ENCODE results near the gene ARHGAP30.
"Not testable (repeated sequence)": the region's sequence is repeated elsewhere in the genome, so short reads cannot be mapped to it uniquely, and the experiment has no call there.

GRCh38 chr1:161022432-161022831 lies 47.3 kb downstream of the ARHGAP30 start:
- TF ChIP-seq, protein P1, sequence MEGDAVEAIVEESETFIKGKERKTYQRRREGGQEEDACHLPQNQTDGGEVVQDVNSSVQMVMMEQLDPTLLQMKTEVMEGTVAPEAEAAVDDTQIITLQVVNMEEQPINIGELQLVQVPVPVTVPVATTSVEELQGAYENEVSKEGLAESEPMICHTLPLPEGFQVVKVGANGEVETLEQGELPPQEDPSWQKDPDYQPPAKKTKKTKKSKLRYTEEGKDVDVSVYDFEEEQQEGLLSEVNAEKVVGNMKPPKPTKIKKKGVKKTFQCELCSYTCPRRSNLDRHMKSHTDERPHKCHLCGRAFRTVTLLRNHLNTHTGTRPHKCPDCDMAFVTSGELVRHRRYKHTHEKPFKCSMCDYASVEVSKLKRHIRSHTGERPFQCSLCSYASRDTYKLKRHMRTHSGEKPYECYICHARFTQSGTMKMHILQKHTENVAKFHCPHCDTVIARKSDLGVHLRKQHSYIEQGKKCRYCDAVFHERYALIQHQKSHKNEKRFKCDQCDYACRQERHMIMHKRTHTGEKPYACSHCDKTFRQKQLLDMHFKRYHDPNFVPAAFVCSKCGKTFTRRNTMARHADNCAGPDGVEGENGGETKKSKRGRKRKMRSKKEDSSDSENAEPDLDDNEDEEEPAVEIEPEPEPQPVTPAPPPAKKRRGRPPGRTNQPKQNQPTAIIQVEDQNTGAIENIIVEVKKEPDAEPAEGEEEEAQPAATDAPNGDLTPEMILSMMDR (conservative IDR thresholded peaks at IDR 0.05; ENCODE audit: low read length): not testable (repeated sequence)
- TF ChIP-seq EZH2phosphoT487 (IDR thresholded peaks at IDR 0.05; ENCODE audit: borderline replicate concordance): not testable (repeated sequence)

Data from Loucy (cell line).